Effector CD8-positive, alpha-beta T cell (primary cell): Measurements from ENCODE around the gene CELA2B.
A peak's percentile ranks its signal among the peaks of the same experiment; 100 is the strongest.
"Not testable (repeated sequence)": the region's sequence is repeated elsewhere in the genome, so short reads cannot be mapped to it uniquely, and the experiment has no call there.

Experiments
- DNase-seq: peaks from one replicate; lab custom pipeline; 2025; lab: John Stamatoyannopoulos, UW

Gene CELA2B

GRCh38 chr1:15501208-15502032 lies 25.5 kb downstream of the CELA2B start:
- peak; percentile 4 for DNase-seq

- no peak for DNase-seq
These were observed 28.5 kb downstream of the CELA2B start for GRCh38 chr1:15504436-15504835.

GRCh38 chr1:15506831-15507230 lies 30.9 kb downstream of the CELA2B start:
- no peak for DNase-seq

- no peak for DNase-seq
These were observed 31.4 kb downstream of the CELA2B start for GRCh38 chr1:15507278-15507677.

- no peak for DNase-seq
These were observed 33.0 kb downstream of the CELA2B start for GRCh38 chr1:15508700-15509487.

- DNase-seq: no peak
These were observed 33.7 kb downstream of the CELA2B start for GRCh38 chr1:15509586-15509985.

- DNase-seq: no peak
These were observed 34.9 kb downstream of the CELA2B start for GRCh38 chr1:15510611-15511405.

GRCh38 chr1:15513192-15513591 lies 37.3 kb downstream of the CELA2B start:
- DNase-seq: no peak

GRCh38 chr1:15513919-15514318 lies 38.0 kb downstream of the CELA2B start:
- DNase-seq: no peak

- not testable (repeated sequence) for DNase-seq
These were observed 38.7 kb downstream of the CELA2B start for GRCh38 chr1:15514557-15514956.

GRCh38 chr1:15515022-15515663 lies 39.2 kb downstream of the CELA2B start:
- DNase-seq: no peak

- DNase-seq: no peak
These were observed 43.7 kb downstream of the CELA2B start for GRCh38 chr1:15519625-15520024.

- not testable (repeated sequence) for DNase-seq
These were observed 45.5 kb downstream of the CELA2B start for GRCh38 chr1:15521206-15521906.

- no peak for DNase-seq
These were observed 46.6 kb downstream of the CELA2B start for GRCh38 chr1:15522551-15522950.

- peak; percentile 42 for DNase-seq
These were observed 47.5 kb downstream of the CELA2B start for GRCh38 chr1:15523104-15524020.

GRCh38 chr1:15524021-15524282 lies 48.0 kb downstream of the CELA2B start, which contains the start of gene CASP9:
Gene CASP9 (minus strand): TSS chr1:15524215. CDS start chr1:15524200, 15 bp downstream.
- no peak for DNase-seq

GRCh38 chr1:15524283-15525049 lies 48.6 kb downstream of the CELA2B start:
- peak; percentile 100 for DNase-seq

GRCh38 chr1:15525050-15526020 lies 49.4 kb downstream of the CELA2B start:
- no peak for DNase-seq
